Stimulated activated CD8-positive, alpha-beta memory T cell treated with anti-CD3 and anti-CD28 coated beads, Interleukin-12 subunit alpha, Interleukin-12 subunit beta, amount 100 ng/mL, for 24 hours (primary cell): ENCODE results near the gene DDX5.
A peak's percentile ranks its signal among the peaks of the same experiment; 100 is the strongest.

ENCODE experiments used
- DNase-seq: peaks from one replicate; pipeline ENCODE4 v3.0.0-alpha.2; 2020; ENCODE audit errors: extremely low read depth

The DDX5 gene

DNA sequence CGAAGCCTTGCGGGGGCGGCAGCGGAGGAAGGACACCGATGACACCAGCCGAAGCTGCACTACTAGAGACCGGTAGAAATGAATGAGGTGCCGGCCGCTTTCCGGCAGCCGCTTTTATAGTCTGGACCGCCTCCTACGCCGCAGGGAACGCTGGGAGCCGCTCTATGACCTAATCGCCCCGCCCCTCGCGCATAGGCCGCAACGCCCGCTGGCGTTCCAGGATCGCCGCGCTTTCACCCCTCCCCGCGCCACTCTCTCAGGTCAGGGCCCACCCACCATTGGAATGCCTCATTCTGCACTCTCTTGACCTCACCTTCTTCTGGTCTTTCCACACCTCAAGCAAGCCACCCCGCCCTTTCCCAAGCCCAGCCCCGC lies at the start of gene DDX5:
DDX5 (minus strand) TSS at position 89 of the 375 bp plus-strand sequence. CDS start 170 bp downstream, outside the sequence.
- peak; percentile 93 for DNase-seq

DNA sequence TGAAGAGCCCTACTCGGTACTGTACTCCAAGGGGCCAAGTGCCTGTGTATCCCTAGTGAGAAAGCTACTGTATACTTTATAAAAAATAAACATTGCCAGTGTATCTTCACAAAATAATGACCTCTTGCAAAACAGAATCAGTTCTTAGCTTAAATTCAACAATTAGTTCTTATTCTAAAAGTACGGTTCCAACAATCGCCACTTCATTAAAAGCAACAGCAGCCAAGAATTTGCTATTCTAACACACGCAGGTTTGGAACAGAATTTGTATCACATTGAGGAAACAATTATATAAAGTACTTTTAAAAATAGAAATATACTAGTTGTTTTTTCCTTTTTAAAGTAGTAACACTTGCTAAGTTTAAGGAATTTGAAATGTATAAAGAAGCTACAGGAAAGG lies 49.2 kb upstream of the DDX5 start:
- DNase-seq, result no peak

GRCh38 chr17:64554028-64554637 lies 48.0 kb upstream of the DDX5 start:
- DNase-seq, result no peak

DNA sequence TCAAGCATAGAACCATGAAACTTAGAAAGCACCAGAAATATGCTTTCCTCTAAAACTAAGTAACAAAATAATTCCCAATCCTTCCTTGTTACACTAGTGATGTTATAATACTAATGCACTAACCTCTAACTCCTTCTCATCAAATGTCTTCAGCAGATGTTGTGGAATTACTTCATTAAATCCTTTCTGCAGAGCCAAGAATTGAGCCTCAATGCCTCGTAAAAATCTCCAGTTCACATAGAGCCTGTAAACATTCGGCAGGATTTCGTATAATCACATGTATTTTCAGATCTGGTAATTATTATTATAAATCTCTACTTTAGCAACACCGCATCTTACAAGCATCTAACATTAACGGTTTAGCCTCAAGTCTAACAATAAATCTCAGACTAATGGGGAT lies 45.4 kb upstream of the DDX5 start:
- DNase-seq, result no peak

DNA sequence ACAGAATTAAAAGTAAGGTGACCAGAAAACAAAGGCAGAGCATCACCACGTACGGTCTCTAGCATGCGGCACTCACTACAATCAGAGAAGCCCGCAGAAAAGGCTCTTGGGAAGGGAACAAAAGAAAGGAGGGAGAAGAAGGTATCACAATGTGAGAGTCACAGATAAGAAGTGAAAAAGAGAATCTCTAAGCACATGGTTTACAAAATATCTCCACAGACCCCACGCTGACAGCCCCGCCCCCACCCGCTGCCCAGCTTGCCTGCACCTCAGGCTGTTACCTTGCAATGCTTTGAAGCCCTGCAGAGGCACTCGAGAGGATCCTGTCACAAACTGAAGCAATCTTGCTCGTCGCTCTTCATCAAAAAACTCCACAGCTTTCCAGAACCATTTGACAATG lies 41.2 kb upstream of the DDX5 start:
- no peak for DNase-seq

- DNase-seq, result no peak
Measured at GRCh38 chr17:64546716-64547115, 40.6 kb upstream of the DDX5 start.

GRCh38 chr17:64544742-64545141 lies 38.7 kb upstream of the DDX5 start:
- no peak for DNase-seq

DNA sequence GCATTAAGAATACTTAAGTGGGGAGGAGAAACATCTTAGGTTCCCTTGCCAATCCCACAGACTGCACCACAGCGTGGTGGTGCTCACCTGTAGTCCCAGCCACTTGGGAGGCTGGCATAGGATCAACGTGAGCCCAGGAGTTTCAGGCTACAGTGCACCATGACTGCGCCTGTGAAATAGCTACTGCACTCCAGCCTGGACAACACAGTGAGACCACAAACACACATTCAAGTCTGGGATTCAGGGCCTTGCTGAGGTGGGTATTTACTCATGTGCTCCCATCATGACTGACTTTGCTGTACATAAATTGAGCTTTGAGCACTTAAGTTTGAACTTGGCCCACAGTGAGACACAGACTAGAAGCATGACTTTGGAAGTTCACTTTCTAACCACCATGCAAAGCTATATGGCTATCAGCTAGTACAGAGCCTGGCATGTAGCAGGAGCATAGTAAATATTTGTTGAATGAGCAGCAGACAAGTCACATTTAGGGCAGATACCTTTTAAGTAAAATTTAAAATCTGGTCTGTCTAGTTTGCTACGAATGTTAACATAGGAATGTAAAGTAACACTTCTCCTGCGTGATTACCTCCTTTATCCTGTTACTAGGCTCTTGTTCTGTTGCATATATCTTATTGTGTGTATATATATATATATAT lies 34.2 kb upstream of the DDX5 start:
- no peak for DNase-seq

GRCh38 chr17:64538508-64539130 lies 32.5 kb upstream of the DDX5 start:
- DNase-seq, result no peak

DNA sequence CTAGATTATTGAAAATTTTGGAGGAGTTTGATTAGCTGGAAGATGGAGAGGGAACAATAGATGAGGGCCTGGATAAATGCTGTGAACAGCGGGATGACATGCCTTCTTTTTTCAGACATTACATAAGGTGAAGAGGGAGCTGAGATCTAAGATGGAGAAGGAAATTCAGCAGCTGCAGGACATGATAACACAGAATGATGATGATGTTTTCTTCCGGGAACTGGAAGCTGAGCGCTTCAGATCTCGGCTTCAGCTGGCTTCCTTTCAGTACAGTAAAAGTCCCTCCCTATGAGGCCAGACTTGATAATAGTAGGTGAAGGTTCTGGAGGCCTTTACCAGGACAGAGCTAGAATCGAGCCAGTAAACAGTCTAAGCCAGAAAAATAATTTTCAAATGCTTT lies 31.4 kb upstream of the DDX5 start:
- DNase-seq, result no peak

DNA sequence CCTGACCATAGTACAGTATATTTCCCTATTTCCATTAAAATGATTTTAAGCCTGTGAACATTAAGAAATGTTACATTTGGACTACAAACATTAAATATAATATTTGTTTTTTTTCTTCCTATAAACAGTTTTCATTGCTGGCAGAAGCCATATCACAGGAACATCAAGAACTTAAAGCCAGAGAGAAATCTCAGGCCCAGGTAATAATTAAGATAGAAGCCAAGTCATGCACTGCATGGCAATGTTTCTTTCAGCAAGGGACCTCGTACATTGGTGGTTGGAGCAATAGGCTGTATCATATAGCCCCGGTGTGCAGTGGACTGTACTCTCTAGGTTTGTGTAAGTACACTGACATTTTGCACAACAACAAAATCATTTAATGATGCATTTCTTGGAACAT lies 30.8 kb upstream of the DDX5 start:
- no peak for DNase-seq

DNA sequence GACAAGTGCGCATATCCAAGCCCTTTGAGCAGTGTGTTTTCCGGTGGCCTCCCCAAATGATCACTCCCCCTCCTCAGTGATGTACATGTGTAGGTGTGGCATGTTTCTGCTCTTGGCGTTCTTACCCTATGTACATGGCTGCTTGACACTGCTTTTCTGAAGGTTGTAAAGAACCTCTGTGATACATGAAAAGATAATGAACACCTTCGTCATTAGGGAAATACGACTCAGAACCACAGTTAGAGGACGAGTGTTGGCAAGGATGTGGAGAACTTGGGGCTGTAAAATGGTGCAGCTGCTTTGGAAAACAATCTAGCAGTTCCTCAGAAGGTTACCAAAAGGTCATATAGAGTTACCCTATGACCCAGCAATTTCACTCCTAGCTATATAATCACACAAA lies 29.3 kb upstream of the DDX5 start:
- no peak for DNase-seq

GRCh38 chr17:64534187-64534586 lies 28.1 kb upstream of the DDX5 start:
- DNase-seq, result no peak

DNA sequence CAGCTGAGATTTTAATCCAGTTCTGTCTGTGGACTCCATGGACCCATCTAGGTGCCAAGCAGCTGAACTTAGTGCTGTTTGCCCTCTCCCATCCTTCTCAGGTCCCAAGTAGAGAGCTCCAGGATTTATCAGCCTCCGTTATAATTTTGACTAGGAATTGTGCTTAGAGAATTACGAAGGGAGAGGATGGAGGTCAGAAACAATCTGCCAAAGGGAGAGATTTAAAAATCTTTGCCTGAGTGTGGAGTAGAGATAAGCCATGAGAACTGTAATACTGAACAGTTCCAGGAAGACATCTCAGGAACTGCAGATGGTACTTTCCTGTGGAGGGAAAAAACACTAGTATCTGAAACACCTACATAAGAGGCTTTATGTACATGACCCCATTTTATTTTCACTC lies 27.7 kb upstream of the DDX5 start:
- DNase-seq, result no peak

DNA sequence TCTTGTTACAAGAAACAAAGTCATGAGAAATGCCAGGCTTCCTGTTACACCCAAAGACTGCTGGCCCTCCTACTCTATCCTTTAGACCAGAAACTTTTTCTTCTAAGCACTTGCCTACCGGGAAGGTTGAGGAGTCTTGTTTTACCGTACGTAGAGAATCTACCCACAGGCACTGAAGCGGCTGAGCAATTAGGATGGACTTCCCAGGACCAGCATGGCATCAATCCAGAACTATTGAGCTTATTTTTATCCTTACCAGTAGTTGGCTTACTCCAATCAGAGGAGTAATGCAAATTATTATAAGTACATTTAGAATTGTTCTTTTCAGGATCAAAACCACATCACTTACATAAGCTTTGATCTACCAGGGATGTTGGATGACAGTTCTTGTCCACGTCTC lies 26.3 kb upstream of the DDX5 start:
- no peak for DNase-seq

GRCh38 chr17:64531955-64532371 lies 25.9 kb upstream of the DDX5 start:
- no peak for DNase-seq

DNA sequence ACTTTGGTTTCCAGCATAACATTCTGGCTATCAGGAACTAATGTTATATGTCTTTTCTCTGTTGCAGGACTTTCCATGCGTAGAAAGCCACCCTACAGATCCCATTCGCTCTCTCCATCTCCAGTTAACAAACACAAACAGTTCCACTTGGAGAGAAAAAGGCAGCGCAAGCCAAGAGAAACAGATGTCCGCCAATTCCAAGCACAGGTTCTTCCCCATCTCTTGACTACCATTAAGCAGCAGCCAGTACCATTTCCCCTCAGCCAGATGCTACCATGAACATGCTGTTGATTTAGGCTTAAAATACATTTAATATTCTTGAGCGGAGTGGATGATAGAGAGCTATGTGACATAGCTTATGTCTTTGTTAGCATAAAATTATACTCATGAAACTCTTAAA lies 23.1 kb upstream of the DDX5 start:
- no peak for DNase-seq

DNA sequence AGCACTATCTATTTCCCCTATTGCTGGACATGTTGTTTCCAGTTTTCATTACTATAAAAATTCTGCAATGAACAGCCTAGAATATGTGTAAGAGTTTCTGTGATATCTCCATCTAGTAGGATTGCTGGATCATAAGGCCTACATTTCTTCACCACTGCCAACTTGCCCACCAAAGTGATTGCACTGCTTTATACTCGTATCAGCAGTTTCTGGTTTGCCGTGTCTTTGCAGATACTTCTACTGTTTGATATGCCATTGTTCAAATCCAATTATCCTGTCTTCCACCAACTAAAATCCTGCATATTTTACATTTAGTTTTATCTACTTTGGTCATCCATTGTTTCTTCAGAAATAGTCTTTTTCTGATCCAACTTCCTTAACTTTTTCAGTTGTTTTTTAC lies 21.8 kb upstream of the DDX5 start:
- DNase-seq, result no peak

GRCh38 chr17:64520359-64520758 lies 14.3 kb upstream of the DDX5 start:
- no peak for DNase-seq

- no peak for DNase-seq
Measured at GRCh38 chr17:64519601-64520000, 13.5 kb upstream of the DDX5 start.

GRCh38 chr17:64515829-64516228 lies 9.7 kb upstream of the DDX5 start:
- DNase-seq, result no peak

- no peak for DNase-seq
Measured at GRCh38 chr17:64515419-64515818, 9.3 kb upstream of the DDX5 start.

GRCh38 chr17:64509179-64509578 lies 3.1 kb upstream of the DDX5 start:
- DNase-seq, result no peak

DNA sequence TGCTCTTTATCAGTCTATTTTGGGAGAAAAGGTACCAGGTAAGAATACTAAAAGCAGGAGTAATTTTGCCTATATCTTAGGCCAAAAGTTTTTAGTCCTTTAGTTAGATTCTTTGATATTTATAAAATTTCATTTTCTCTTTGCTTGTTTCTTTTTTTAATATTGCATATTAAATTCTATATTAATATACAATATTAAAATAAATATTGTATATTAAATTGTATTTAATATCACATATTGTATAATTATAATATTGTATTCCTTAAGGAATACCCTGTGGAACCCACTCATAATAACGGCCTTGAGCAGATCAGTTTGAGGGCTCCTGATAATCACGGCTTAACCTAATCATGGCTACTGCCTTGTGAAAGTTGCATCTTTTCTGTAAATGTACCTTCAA lies 2.6 kb upstream of the DDX5 start:
- no peak for DNase-seq
